B cell (primary cell): ENCODE results near the gene EVA1A. TPM values are rescaled to one million over a fixed set of nuclear protein-coding genes. Genes with fewer than 3 reads are reported as not detected.

Experiments used
- ATAC-seq: fragments of 200-7000 bp; cut with Tn5 transposase; one replicate; pipeline ENCODE4 v1.10.0; 2021; ENCODE audit warnings: low read depth, mild to moderate bottlenecking, moderate number of reproducible peaks, moderate library complexity
- CTCF ChIA-PET: fragments of 350-600 bp; sonication (Branson Sonifier 250); formaldehyde crosslinking; loops from one replicate; lab custom pipeline; 2021; ENCODE audit warnings: antibody characterized with exemption, inconsistent platforms; lab: Charles Lee
- POLR2A ChIA-PET: fragments of 350-600 bp; sonication (Branson Sonifier 250); formaldehyde crosslinking; loops from one replicate; lab custom pipeline; 2021; ENCODE audit warnings: antibody characterized with exemption; lab: Charles Lee
- DNase-seq: peaks from one replicate; pipeline ENCODE4 v3.0.0; 2013
- H2AFZ ChIP-seq: 2 replicates; pipeline ENCODE4 v1.6.1; 2012; ENCODE audit warnings: mild to moderate bottlenecking, low read depth, low read length; ENCODE audit not compliant: insufficient read depth, poor library complexity, severe bottlenecking
- H3K27ac ChIP-seq, 2 donors: 1 replicate in 1 of 2; 2 replicates in 1 of 2; pipeline ENCODE4 v1.5.1; 2012 to 2013; ENCODE audit warnings: low read length in 2 of 2, mild to moderate bottlenecking in 2 of 2, moderate library complexity in 1 of 2
- H3K27me3 ChIP-seq, 4 experiments: fragments of 200-600 bp in 1 of 4; sonication (generic) in 1 of 4; replicated peaks in 1 of 4; 1 replicate in 2 of 4; 2 replicates in 2 of 4; pipeline versions ENCODE4 v1.6.1 to v1.7.0; 2013 to 2016; ENCODE audit warnings: low read length in 3 of 4, mild to moderate bottlenecking in 2 of 4, mixed read lengths in 1 of 4, moderate library complexity in 1 of 4; ENCODE audit not compliant: insufficient read depth in 4 of 4, control insufficient read depth in 3 of 4; ENCODE audit errors: control extremely low read depth in 1 of 4
- H3K36me3 ChIP-seq, 2 experiments: replicated peaks in 1 of 2; 1 replicate in 1 of 2; 2 replicates in 1 of 2; pipeline versions ENCODE4 v1.6.1 to v1.7.1; 2013; ENCODE audit warnings: low read length in 1 of 2; ENCODE audit not compliant: insufficient read depth in 2 of 2, control insufficient read depth in 1 of 2; ENCODE audit errors: control extremely low read depth in 1 of 2, extremely low read depth in 1 of 2
- H3K4me1 ChIP-seq, 2 donors: fragments of 200-600 bp in 1 of 2; sonication (generic) in 1 of 2; 1 replicate in 1 of 2; 2 replicates in 1 of 2; pipeline versions ENCODE4 v1.5.1 to v1.6.1; 2013 to 2017; ENCODE audit warnings: low read length in 2 of 2; ENCODE audit not compliant: control insufficient read depth in 2 of 2, insufficient read depth in 2 of 2
- H3K4me2 ChIP-seq: replicated peaks from 2 replicates; pipeline ENCODE3; 2012; ENCODE audit warnings: mild to moderate bottlenecking, low read depth, low read length; ENCODE audit not compliant: poor library complexity, severe bottlenecking
- H3K4me3 ChIP-seq, 5 experiments: fragments of 200-600 bp in 1 of 5; sonication (generic) in 1 of 5; 1 replicate in 3 of 5; 2 replicates in 2 of 5; pipeline versions ENCODE4 v1.5.1 to v1.7.0; 2011 to 2016; ENCODE audit warnings: low read length in 4 of 5, mild to moderate bottlenecking in 4 of 5, low read depth in 2 of 5, control low read depth in 1 of 5, moderate library complexity in 1 of 5; ENCODE audit not compliant: insufficient read depth in 1 of 5; ENCODE audit errors: control extremely low read depth in 1 of 5, extremely low read depth in 1 of 5
- H3K79me2 ChIP-seq: fragments of 200-600 bp; sonication (generic); one replicate; pipeline ENCODE4 v1.6.0; 2016; ENCODE audit warnings: low read length; ENCODE audit not compliant: control insufficient read depth, insufficient read depth
- H3K9ac ChIP-seq: fragments of 200-600 bp; sonication (generic); 2 replicates; pipeline ENCODE4 v1.6.1; 2017; ENCODE audit warnings: mild to moderate bottlenecking, low read length, moderate library complexity
- H3K9me3 ChIP-seq, 3 donors: one replicate each; pipeline versions ENCODE4 v1.6.1 to v1.7.1; 2013; ENCODE audit warnings: low read length in 2 of 3; ENCODE audit not compliant: control insufficient read depth in 2 of 3, insufficient read depth in 1 of 3; ENCODE audit errors: control extremely low read depth in 1 of 3
- H4K20me1 ChIP-seq: 2 replicates; pipeline ENCODE4 v1.6.0; 2012; ENCODE audit warnings: mild to moderate bottlenecking, low read length; ENCODE audit not compliant: insufficient read depth, control insufficient read depth, poor library complexity, severe bottlenecking
- H3K27ac Mint-ChIP-seq: one replicate; pipeline ENCODE4 v1.8.0; 2021; ENCODE audit warnings: mixed read lengths
- H3K27me3 Mint-ChIP-seq: one replicate; pipeline ENCODE4 v1.8.0; 2021; ENCODE audit warnings: mixed read lengths
- H3K4me1 Mint-ChIP-seq: one replicate; pipeline ENCODE4 v1.8.0; 2021; ENCODE audit warnings: mixed read lengths
- H3K4me3 Mint-ChIP-seq: one replicate; pipeline ENCODE4 v1.8.0; 2021; ENCODE audit warnings: mixed read lengths
- H3K9me3 Mint-ChIP-seq: one replicate; pipeline ENCODE4 v1.8.0; 2022; ENCODE audit warnings: mixed read lengths; ENCODE audit not compliant: insufficient read depth
- EZH2 ChIP-seq: IDR thresholded peaks from 2 replicates; pipeline ENCODE4 v1.6.1; 2012; ENCODE audit warnings: borderline replicate concordance, low read depth, mild to moderate bottlenecking, moderate library complexity, low read length; ENCODE audit not compliant: insufficient read depth, poor library complexity, severe bottlenecking
- WGBS: methylation state at CpG from one replicate; pipeline ENCODE4 v1.1.5; 2013; ENCODE audit warnings: missing lambda C conversion rate; ENCODE audit not compliant: insufficient coverage; 5-methylcytosine and 5-hydroxymethylcytosine counted together
- intact Hi-C: fragments of 100-400 bp; cut with micrococcal nuclease; formaldehyde crosslinking; loops from one replicate; pipeline ENCODE4 v1.10.0; 2022
- polyA plus RNA-seq: library from polyadenylated mRNA; depleted of rRNA; stranded (reverse); fragments of >200 nt; gene quantifications from 2 replicates; pipeline ENCODE4 v1.2.3, GENCODE V29; 2012
- total RNA-seq, 2 donors: library from RNA; stranded (reverse); fragments of 120-200 nt in 1 of 2; gene quantifications; 1 replicate in 1 of 2; 2 replicates in 1 of 2; pipeline versions ENCODE4 v1.2.3 to v1.2.4, GENCODE V29; 2013 to 2022
- TF ChIP-seq, protein P1 (sequence below): fragments of 200-600 bp; IDR thresholded peaks from one replicate; pipeline ENCODE4 v1.8.0; 2022; ENCODE audit warnings: antibody characterized with exemption, mild to moderate bottlenecking

EVA1A gene
- total and polyA plus RNA-seq, 2 donors (not counting 1 experiment from before 2014, with no cell fraction given), result not detected

DNA sequence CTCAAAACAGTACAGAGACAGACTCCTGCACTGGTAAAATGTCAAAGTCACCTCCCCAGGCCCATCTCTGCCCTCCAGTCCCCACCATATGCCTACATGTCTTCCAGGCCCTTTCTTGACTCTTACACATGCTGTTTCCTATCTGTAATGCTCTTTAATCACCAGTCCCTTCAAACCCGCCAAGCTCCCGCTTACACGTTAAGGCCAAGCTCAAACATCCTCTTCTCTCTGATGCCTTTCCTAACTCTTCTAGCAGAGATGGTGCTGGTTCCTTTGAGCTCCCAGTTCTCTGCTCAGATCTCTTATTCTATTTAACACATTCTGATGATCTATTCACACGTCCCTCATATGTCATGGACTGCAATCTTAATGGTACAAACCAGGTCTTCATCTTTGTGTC, 5.0 kb downstream of the EVA1A start:
- peaks cover 65% of the 10 kb centered on the region for H3K27me3 Mint-ChIP-seq
- H3K9me3 ChIP-seq, result no peaks in the 10 kb centered on the region
- no peak overlapping the region for H3K4me2 ChIP-seq
- H3K9me3 Mint-ChIP-seq, result no peaks in the 10 kb centered on the region
- peaks cover 0 to 10% of the 10 kb centered on the region in 2 donors for H3K4me1 ChIP-seq
- H2AFZ ChIP-seq, result no peak overlapping the region
- peaks cover 7% of the 10 kb centered on the region for H3K4me1 Mint-ChIP-seq
- TF ChIP-seq, protein P1, sequence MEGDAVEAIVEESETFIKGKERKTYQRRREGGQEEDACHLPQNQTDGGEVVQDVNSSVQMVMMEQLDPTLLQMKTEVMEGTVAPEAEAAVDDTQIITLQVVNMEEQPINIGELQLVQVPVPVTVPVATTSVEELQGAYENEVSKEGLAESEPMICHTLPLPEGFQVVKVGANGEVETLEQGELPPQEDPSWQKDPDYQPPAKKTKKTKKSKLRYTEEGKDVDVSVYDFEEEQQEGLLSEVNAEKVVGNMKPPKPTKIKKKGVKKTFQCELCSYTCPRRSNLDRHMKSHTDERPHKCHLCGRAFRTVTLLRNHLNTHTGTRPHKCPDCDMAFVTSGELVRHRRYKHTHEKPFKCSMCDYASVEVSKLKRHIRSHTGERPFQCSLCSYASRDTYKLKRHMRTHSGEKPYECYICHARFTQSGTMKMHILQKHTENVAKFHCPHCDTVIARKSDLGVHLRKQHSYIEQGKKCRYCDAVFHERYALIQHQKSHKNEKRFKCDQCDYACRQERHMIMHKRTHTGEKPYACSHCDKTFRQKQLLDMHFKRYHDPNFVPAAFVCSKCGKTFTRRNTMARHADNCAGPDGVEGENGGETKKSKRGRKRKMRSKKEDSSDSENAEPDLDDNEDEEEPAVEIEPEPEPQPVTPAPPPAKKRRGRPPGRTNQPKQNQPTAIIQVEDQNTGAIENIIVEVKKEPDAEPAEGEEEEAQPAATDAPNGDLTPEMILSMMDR, result no peak
- no peak for TF ChIP-seq EZH2
- 88% methylated on average over 4 of the region's 4 CpGs for WGBS
- H4K20me1 ChIP-seq, result no peaks in the 10 kb centered on the region
- H3K4me3 Mint-ChIP-seq, result no peak overlapping the region
- DNase-seq (no peak), ATAC-seq (no peak)
- H3K9ac ChIP-seq, result no peak overlapping the region
- H3K4me3 ChIP-seq, result no peak overlapping the region
- CTCF ChIA-PET, result no interaction called here
- no peaks in the 10 kb centered on the region for H3K79me2 ChIP-seq
- no peak overlapping the region for H3K27ac ChIP-seq
- H3K27me3 ChIP-seq, result peaks cover 0 to 26% (median 9%) of the 10 kb centered on the region in 4 experiments
- H3K36me3 ChIP-seq, result no peaks in the 10 kb centered on the region
- no peak overlapping the region for H3K27ac Mint-ChIP-seq
- POLR2A ChIA-PET, result no interaction called here
- intact Hi-C loops, result no loop called here

DNA sequence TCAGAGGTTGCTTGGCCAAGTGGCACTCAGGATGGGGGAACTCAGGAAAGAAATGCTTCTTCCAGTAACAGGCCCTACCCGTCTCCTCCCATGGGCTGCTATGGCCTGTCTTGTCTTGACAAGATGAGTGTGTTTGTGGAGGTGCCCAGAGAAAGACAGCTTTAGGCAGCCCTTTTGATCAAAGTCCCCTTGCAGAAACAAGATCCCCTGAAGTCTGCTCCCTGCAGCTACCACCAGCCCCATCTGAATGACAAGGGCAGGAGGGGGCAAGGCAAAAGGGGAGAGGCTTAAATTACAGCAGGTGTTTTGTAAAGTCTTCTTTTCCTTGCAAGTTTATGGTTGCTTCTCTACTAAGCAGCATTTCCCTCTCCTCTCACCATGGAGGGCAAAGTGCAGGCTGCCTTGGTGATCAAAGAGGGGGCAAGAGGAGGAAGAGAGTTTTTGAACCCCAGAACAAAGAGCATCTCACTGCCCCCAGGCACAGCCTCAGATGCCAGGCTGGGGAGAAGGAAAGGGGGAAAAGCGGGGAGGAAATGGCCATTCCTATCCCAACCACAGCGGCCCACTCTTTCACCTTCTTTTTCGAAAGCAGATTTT, 6.7 kb downstream of the EVA1A start:
- TF ChIP-seq EZH2, result no peak
- TF ChIP-seq, protein P1, result no peak
- WGBS, result no CpG with 5 or more reads among the region's 4 CpGs
- Histone ChIP-seq H4K20me1 (no peaks in the 10 kb centered on the region), H3K27me3 (peaks cover 0 to 19% (median 6%) of the 10 kb centered on the region in 4 experiments), H2AFZ (no peak overlapping the region), H3K9me3 (no peaks in the 10 kb centered on the region), H3K27ac (no peak overlapping the region), H3K9ac (no peak overlapping the region), H3K4me3 (no peak overlapping the region), H3K4me2 (no peak overlapping the region), H3K36me3 (no peaks in the 10 kb centered on the region), H3K4me1 (no peaks in the 10 kb centered on the region), H3K79me2 (no peaks in the 10 kb centered on the region)
- DNase-seq, result no peak
- Mint-ChIP-seq H3K9me3 (no peaks in the 10 kb centered on the region), H3K4me3 (no peak overlapping the region), H3K27me3 (peaks cover 58% of the 10 kb centered on the region), H3K4me1 (no peaks in the 10 kb centered on the region), H3K27ac (no peak overlapping the region)
- intact Hi-C loops, result no loop called here
- CTCF ChIA-PET, result no interaction called here
- ATAC-seq, result no peak
- POLR2A ChIA-PET, result no interaction called here
